Endothelial cell of umbilical vein (primary cell): Measurements from ENCODE around the gene ECEL1. TPM values are rescaled to one million over a fixed set of nuclear protein-coding genes. Genes with fewer than 3 reads are reported as not detected.

ENCODE experiments used
- BruUV-seq: library from RNA; stranded (reverse); fragments of 400-500 nt; replicated peaks from 2 replicates; lab custom pipeline; 2021; lab: Mats Ljungman, UMichigan
- CTCF ChIA-PET: fragments of 300-600, 350-600 bp; sonication (Branson Sonifier 250); formaldehyde crosslinking; loops from one replicate; lab custom pipeline; 2021; ENCODE audit warnings: antibody characterized with exemption, inconsistent platforms; lab: Charles Lee
- POLR2A ChIA-PET: fragments of 300-600, 350-600 bp; sonication (Branson Sonifier 250); formaldehyde crosslinking; loops from one replicate; lab custom pipeline; 2021; ENCODE audit warnings: antibody characterized with exemption, inconsistent platforms; lab: Charles Lee
- DNase-seq: peaks from one replicate; pipeline ENCODE4 v3.0.0-alpha.2; 2011; ENCODE audit warnings: low read depth, low spot score
- FAIRE-seq: peaks from 2 replicates; lab custom pipeline; 2011; peaks lifted over from hg19 to GRCh38; lab: Jason Lieb, UNC
- H2AFZ ChIP-seq: 2 replicates; pipeline ENCODE4 v1.6.0; 2012; ENCODE audit warnings: low read depth, low read length, control low read depth, inconsistent platforms
- H3K27ac ChIP-seq: 2 replicates; pipeline ENCODE4 v1.5.1; 2011; ENCODE audit warnings: low read depth, mild to moderate bottlenecking, control low read depth, low read length, moderate library complexity; ENCODE audit not compliant: insufficient read depth
- H3K27me3 ChIP-seq, 2 experiments: 2 replicates each; pipeline versions ENCODE4 v1.6.0 to v1.6.1; 2011; ENCODE audit warnings: low read length in 2 of 2, mixed read lengths in 1 of 2; ENCODE audit not compliant: control insufficient read depth in 2 of 2, insufficient read depth in 2 of 2
- H3K36me3 ChIP-seq, 2 experiments: 2 replicates in 1 of 2; 3 replicates in 1 of 2; pipeline ENCODE4 v1.5.1; 2011; ENCODE audit warnings: low read length in 2 of 2, mild to moderate bottlenecking in 1 of 2, moderate library complexity in 1 of 2; ENCODE audit not compliant: control insufficient read depth in 2 of 2, insufficient read depth in 2 of 2; ENCODE audit errors: extremely low read depth in 1 of 2
- H3K4me1 ChIP-seq: 3 replicates; pipeline ENCODE4 v1.5.1; 2011; ENCODE audit warnings: mild to moderate bottlenecking, low read length; ENCODE audit not compliant: control insufficient read depth, insufficient read depth; ENCODE audit errors: extremely low read depth
- H3K4me2 ChIP-seq: 2 replicates; pipeline ENCODE4 v1.6.1; 2011; ENCODE audit warnings: low read length, control low read depth, mixed read lengths; ENCODE audit not compliant: insufficient read depth
- H3K4me3 ChIP-seq, 3 experiments: fragments of 200-600 bp in 1 of 3; sonication (generic), shearing (Covaris generic) in 1 of 3; replicated peaks in 1 of 3; 2 replicates each; pipeline ENCODE4 v1.5.1; 2011 to 2016; ENCODE audit warnings: control low read depth in 3 of 3, low read length in 3 of 3, mild to moderate bottlenecking in 2 of 3, inconsistent platforms in 1 of 3, low read depth in 1 of 3, moderate library complexity in 1 of 3; ENCODE audit not compliant: insufficient read depth in 1 of 3
- H3K79me2 ChIP-seq: 2 replicates; pipeline ENCODE4 v1.6.0; 2012; ENCODE audit warnings: low read length, inconsistent platforms; ENCODE audit not compliant: control insufficient read depth, insufficient read depth
- H3K9ac ChIP-seq: replicated peaks from 2 replicates; pipeline ENCODE3; 2011; ENCODE audit warnings: low read length, control low read depth; ENCODE audit not compliant: insufficient read depth; ENCODE audit errors: extremely low read depth
- H3K9me1 ChIP-seq: replicated peaks from 3 replicates; pipeline ENCODE4 v1.6.0; 2011; ENCODE audit warnings: mild to moderate bottlenecking, low read length; ENCODE audit not compliant: control insufficient read depth, insufficient read depth; ENCODE audit errors: extremely low read depth
- H3K9me3 ChIP-seq: replicated peaks from 2 replicates; pipeline ENCODE4 v1.5.1; 2012; ENCODE audit warnings: low read length, inconsistent platforms; ENCODE audit not compliant: control insufficient read depth, insufficient read depth
- H4K20me1 ChIP-seq: replicated peaks from 2 replicates; pipeline ENCODE3; 2011; ENCODE audit warnings: mild to moderate bottlenecking, low read length; ENCODE audit not compliant: control insufficient read depth, insufficient read depth; ENCODE audit errors: extremely low read depth
- CTCF ChIP-seq, 2 donors: IDR thresholded peaks; 1 replicate in 1 of 2; 2 replicates in 1 of 2; pipeline ENCODE4 v1.5.1; 2011; ENCODE audit warnings: low read length in 2 of 2, mild to moderate bottlenecking in 2 of 2, moderate library complexity in 2 of 2, control low read depth in 1 of 2, inconsistent platforms in 1 of 2, low read depth in 1 of 2; ENCODE audit not compliant: insufficient read depth in 1 of 2; ENCODE audit errors: extremely low read depth in 1 of 2
- EZH2 ChIP-seq: IDR thresholded peaks from 2 replicates; pipeline ENCODE4 v1.6.1; 2012; ENCODE audit warnings: borderline replicate concordance, low read depth, mild to moderate bottlenecking, moderate library complexity, low read length, inconsistent platforms; ENCODE audit not compliant: severe bottlenecking
- FOS ChIP-seq: IDR thresholded peaks from 2 replicates; pipeline ENCODE4 v1.6.1; 2011; ENCODE audit warnings: mild to moderate bottlenecking, low read length, moderate library complexity, borderline replicate concordance; ENCODE audit not compliant: insufficient read depth
- GATA2 ChIP-seq: IDR thresholded peaks from 2 replicates; pipeline ENCODE4 v1.7.0; 2011; ENCODE audit warnings: low read depth, mild to moderate bottlenecking, moderate library complexity, mixed read lengths, low read length; ENCODE audit not compliant: insufficient read length, insufficient read depth
- JUN ChIP-seq: IDR thresholded peaks from 2 replicates; pipeline ENCODE4 v1.6.1; 2011; ENCODE audit warnings: borderline replicate concordance, low read depth; ENCODE audit not compliant: insufficient read length, insufficient read depth
- MYC ChIP-seq: IDR thresholded peaks from one replicate; pipeline ENCODE4 v1.6.1; 2011; ENCODE audit warnings: mild to moderate bottlenecking, low read depth, low read length
- POLR2A ChIP-seq: IDR thresholded peaks from 2 replicates; pipeline ENCODE4 v1.6.1; 2012; ENCODE audit warnings: low read depth, mild to moderate bottlenecking, control low read depth, low read length
- POLR2AphosphoS5 ChIP-seq: IDR thresholded peaks from 2 replicates; pipeline ENCODE4 v1.6.1; 2012; ENCODE audit warnings: low read depth, mild to moderate bottlenecking, control low read depth, low read length, moderate library complexity; ENCODE audit not compliant: insufficient read depth
- dilution Hi-C: fragments of 300-500 bp; cut with MboI; formaldehyde crosslinking; loops from one replicate; pipeline ENCODE4 v1.15.0; 2019; ENCODE audit warnings: low sequenced_read_pairs; ENCODE audit not compliant: extremely low pct_ligation_motif_present
- intact Hi-C: fragments of 100-400 bp; cut with micrococcal nuclease; formaldehyde crosslinking; loops from one replicate; pipeline ENCODE4 v1.10.0; 2022
- polyA plus RNA-seq, 4 experiments: library from polyadenylated mRNA; depleted of rRNA in 3 of 4; stranded (reverse) in 3 of 4; unstranded in 1 of 4; fragments of >200 nt; gene quantifications; 2 replicates each; pipeline versions ENCODE4 v1.2.1 to v1.2.3, GENCODE V29; 2011 to 2012; ENCODE audit warnings: missing spikeins in 1 of 4
- total RNA-seq: library from RNA; stranded (reverse); gene quantifications from 2 replicates; pipeline ENCODE4 v1.2.3, GENCODE V29; 2021
- TF ChIP-seq, protein P1 (sequence below): IDR thresholded peaks from 2 replicates; pipeline ENCODE4 v1.6.1; 2011; ENCODE audit not compliant: insufficient read depth, insufficient read length

ECEL1 gene
- total and polyA plus RNA-seq, 2 donors (not counting 3 experiments of a cell fraction or from before 2014, with no cell fraction given) = not detected

GRCh38 chr2:232432598-232433184 lies 54.9 kb downstream of the ECEL1 start:
- no peaks in the 10 kb centered on the region for H3K79me2 ChIP-seq
- no peak overlapping the region for H3K4me3 ChIP-seq
- ChIA-PET CTCF (no interaction called here), POLR2A (no interaction called here)
- FAIRE-seq (no peak), DNase-seq (no peak)
- dilution Hi-C loops = no loop called here
- no peaks in the 10 kb centered on the region for H4K20me1 ChIP-seq
- no peak overlapping the region for H3K4me2 ChIP-seq
- no peaks in the 10 kb centered on the region for H3K36me3 ChIP-seq
- no peak for TF ChIP-seq GATA2
- peak in 1 of 2 donors; percentile 38 for TF ChIP-seq CTCF (IDR thresholded peaks at IDR 0.05; ENCODE audit: extremely low read depth in 1 of 2, insufficient read depth in 1 of 2, low read depth in 1 of 2, low read length in 2 of 2)
- H3K9me1 ChIP-seq = no peaks in the 10 kb centered on the region
- intact Hi-C loops = no loop called here
- no peak overlapping the region for H3K9ac ChIP-seq
- no peaks in the 10 kb centered on the region for H3K4me1 ChIP-seq
- H2AFZ ChIP-seq = no peak overlapping the region
- H3K27me3 ChIP-seq = peaks cover 0 to 2% of the 10 kb centered on the region in 2 experiments
- BruUV-seq = no TSS peak
- H3K27ac ChIP-seq = no peak overlapping the region
- H3K9me3 ChIP-seq = no peaks in the 10 kb centered on the region

- H3K4me3 ChIP-seq = no peak overlapping the region
- no peaks in the 10 kb centered on the region for H3K36me3 ChIP-seq
- no peaks in the 10 kb centered on the region for H3K9me1 ChIP-seq
- H4K20me1 ChIP-seq = no peaks in the 10 kb centered on the region
- H3K79me2 ChIP-seq = no peaks in the 10 kb centered on the region
- no peak overlapping the region for H3K9ac ChIP-seq
- H3K4me2 ChIP-seq = no peak overlapping the region
- CTCF ChIA-PET = no interaction called here
- FAIRE-seq (no peak), DNase-seq (no peak)
- no peaks in the 10 kb centered on the region for H3K9me3 ChIP-seq
- TF ChIP-seq MYC (no peak), EZH2 (no peak), POLR2AphosphoS5 (no peak), GATA2 (no peak), JUN (no peak), CTCF (IDR thresholded peaks at IDR 0.05; ENCODE audit: extremely low read depth in 1 of 2, insufficient read depth in 1 of 2, low read depth in 1 of 2, low read length in 2 of 2) (no peak), FOS (no peak), POLR2A (no peak)
- TF ChIP-seq, protein P1, sequence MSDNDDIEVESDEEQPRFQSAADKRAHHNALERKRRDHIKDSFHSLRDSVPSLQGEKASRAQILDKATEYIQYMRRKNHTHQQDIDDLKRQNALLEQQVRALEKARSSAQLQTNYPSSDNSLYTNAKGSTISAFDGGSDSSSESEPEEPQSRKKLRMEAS = no peak
- no peak overlapping the region for H2AFZ ChIP-seq
- H3K27ac ChIP-seq = no peak overlapping the region
- peaks cover 0 to 1% of the 10 kb centered on the region in 2 experiments for H3K27me3 ChIP-seq
- POLR2A ChIA-PET = no interaction called here
- intact Hi-C loops (no loop called here), dilution Hi-C loops (no loop called here)
- H3K4me1 ChIP-seq = no peaks in the 10 kb centered on the region
- no TSS peak for BruUV-seq
Measured at GRCh38 chr2:232431705-232432590, 55.7 kb downstream of the ECEL1 start.
